AG04450 (cell line): ENCODE data around the gene LSG1. TPM values are rescaled to one million over a fixed set of nuclear protein-coding genes. Genes with fewer than 3 reads are reported as not detected.

Experiments
- CTCF ChIA-PET: fragments of 300-600, 350-600 bp; formaldehyde crosslinking; extraction: SDS; loops from one replicate; lab custom pipeline; 2022; ENCODE audit warnings: antibody characterized with exemption, inconsistent platforms; lab: Charles Lee
- POLR2A ChIA-PET: fragments of 350-600 bp; formaldehyde crosslinking; extraction: SDS; loops from one replicate; lab custom pipeline; 2021; ENCODE audit warnings: antibody characterized with exemption, inconsistent platforms; lab: Yijun Ruan, JAX
- DNase-seq: peaks from one replicate; pipeline ENCODE4 v3.0.0-alpha.2; 2011; ENCODE audit warnings: low read depth, low spot score
- H3K27ac ChIP-seq: one replicate; pipeline ENCODE4 v1.5.1; 2012; ENCODE audit warnings: low read depth, low read length, control low read depth
- H3K27me3 ChIP-seq: one replicate; pipeline ENCODE4 v1.6.0; 2012; ENCODE audit warnings: low read length; ENCODE audit not compliant: control insufficient read depth, insufficient read depth
- H3K4me3 ChIP-seq: 2 replicates; pipeline ENCODE4 v1.5.1; 2011; ENCODE audit warnings: mild to moderate bottlenecking, low read depth, low read length, control low read depth
- H3K9me3 ChIP-seq: 2 replicates; pipeline ENCODE4 v1.5.1; 2012; ENCODE audit warnings: low read length; ENCODE audit not compliant: control insufficient read depth, insufficient read depth
- polyA plus RNA-seq: library from polyadenylated mRNA; depleted of rRNA; stranded (reverse); fragments of >200 nt; gene quantifications from 2 replicates; pipeline ENCODE4 v1.2.3, GENCODE V29; 2011
- TF ChIP-seq, protein P1 (sequence below): IDR thresholded peaks from 2 replicates; pipeline ENCODE4 v1.5.1; 2011; ENCODE audit warnings: low read depth, low read length, control low read depth, inconsistent platforms

The LSG1 gene
- polyA plus RNA-seq, 1 experiment, result 34.0 TPM

- no peaks in the 10 kb centered on the region for H3K27me3 ChIP-seq
- no peak for DNase-seq
- ChIA-PET POLR2A (interaction anchor here (1.4 kb wide), 1 partner anchor 19 kb away, joined by 3 read pairs; no protein-coding TSS in a partner anchor), CTCF (interaction anchor here (0.9 to 1.0 kb wide), 2 partner anchors 19 to 21 kb away, joined by 3 read pairs; no protein-coding TSS in a partner anchor)
- no peak overlapping the region for H3K27ac ChIP-seq
- TF ChIP-seq, protein P1, sequence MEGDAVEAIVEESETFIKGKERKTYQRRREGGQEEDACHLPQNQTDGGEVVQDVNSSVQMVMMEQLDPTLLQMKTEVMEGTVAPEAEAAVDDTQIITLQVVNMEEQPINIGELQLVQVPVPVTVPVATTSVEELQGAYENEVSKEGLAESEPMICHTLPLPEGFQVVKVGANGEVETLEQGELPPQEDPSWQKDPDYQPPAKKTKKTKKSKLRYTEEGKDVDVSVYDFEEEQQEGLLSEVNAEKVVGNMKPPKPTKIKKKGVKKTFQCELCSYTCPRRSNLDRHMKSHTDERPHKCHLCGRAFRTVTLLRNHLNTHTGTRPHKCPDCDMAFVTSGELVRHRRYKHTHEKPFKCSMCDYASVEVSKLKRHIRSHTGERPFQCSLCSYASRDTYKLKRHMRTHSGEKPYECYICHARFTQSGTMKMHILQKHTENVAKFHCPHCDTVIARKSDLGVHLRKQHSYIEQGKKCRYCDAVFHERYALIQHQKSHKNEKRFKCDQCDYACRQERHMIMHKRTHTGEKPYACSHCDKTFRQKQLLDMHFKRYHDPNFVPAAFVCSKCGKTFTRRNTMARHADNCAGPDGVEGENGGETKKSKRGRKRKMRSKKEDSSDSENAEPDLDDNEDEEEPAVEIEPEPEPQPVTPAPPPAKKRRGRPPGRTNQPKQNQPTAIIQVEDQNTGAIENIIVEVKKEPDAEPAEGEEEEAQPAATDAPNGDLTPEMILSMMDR, result no peak
- H3K4me3 ChIP-seq, result no peak overlapping the region
- peaks cover 3% of the 10 kb centered on the region; the same call in 1 of the 2 replicates for H3K9me3 ChIP-seq
Observed at GRCh38 chr3:194615226-194615625, 56.8 kb downstream of the LSG1 start.

DNA sequence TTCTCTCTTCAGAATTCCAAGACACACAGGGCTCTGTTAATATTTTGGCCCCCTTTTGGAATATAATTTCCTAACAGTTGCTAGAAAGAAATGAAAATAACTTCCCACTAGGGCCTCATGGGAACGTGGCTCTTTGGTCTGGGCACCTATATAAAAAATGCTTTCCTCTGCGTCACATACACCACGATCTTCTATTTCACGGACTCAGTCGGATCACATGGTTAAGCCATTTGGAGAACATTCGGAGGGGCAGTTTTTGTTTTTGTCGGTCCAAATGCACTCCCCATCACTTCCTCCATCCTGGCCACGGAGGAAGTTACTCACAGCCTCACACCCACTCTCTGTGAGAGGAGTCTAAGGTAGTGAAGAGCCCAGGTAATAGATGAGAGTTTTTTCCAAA lies 59.8 kb downstream of the LSG1 start:
- Histone ChIP-seq H3K27ac (no peak overlapping the region), H3K27me3 (no peaks in the 10 kb centered on the region), H3K9me3 (no peaks in the 10 kb centered on the region; the same call in 1 of the 2 replicates), H3K4me3 (no peak overlapping the region)
- TF ChIP-seq, protein P1, result no peak
- no peak for DNase-seq
- CTCF ChIA-PET, result interaction anchor here (0.6 kb wide), 1 partner anchor 11 kb away, joined by 4 read pairs; no protein-coding TSS in a partner anchor
- POLR2A ChIA-PET, result no interaction called here

DNA sequence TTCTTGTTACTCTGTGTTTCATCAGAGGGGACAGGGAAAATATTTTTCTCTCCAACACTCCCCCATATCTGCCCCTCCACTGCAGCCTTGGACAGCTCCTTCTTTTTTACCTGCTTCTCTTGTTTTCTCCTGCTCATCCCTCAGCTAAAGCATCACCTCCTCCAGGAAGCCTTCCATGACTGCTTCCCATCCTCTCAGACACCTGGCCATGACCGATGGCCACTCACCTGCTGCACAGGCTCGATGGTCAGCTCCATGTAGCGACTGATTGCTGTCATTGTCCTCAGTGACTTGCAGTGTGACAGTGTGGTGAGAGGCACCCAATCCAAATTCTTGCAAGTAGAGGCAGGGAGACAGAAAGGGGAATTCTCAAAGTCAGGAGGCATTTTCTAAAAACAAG lies 61.3 kb downstream of the LSG1 start:
- Histone ChIP-seq H3K27ac (no peak overlapping the region), H3K4me3 (no peak overlapping the region), H3K9me3 (no peaks in the 10 kb centered on the region; the same call in 1 of the 2 replicates), H3K27me3 (no peaks in the 10 kb centered on the region)
- DNase-seq, result no peak
- CTCF ChIA-PET, result interaction anchor here (1.0 to 1.3 kb wide), 3 partner anchors 17 to 267 kb away, joined by 3 to 4 read pairs (median 3); partner anchors contain the start of gene TMEM44
- POLR2A ChIA-PET, result no interaction called here
- TF ChIP-seq, protein P1, result no peak

GRCh38 chr3:194609601-194610000 lies 62.4 kb downstream of the LSG1 start:
- H3K27me3 ChIP-seq, result no peaks in the 10 kb centered on the region
- ChIA-PET CTCF (interaction anchor here (0.6 to 1.3 kb wide), 4 partner anchors 16 to 266 kb away, joined by 3 to 4 read pairs (median 3); partner anchors contain the start of gene TMEM44), POLR2A (no interaction called here)
- TF ChIP-seq, protein P1, result no peak
- DNase-seq, result no peak
- H3K9me3 ChIP-seq, result no peaks in the 10 kb centered on the region; the same call in 1 of the 2 replicates
- no peak overlapping the region for H3K4me3 ChIP-seq
- no peak overlapping the region for H3K27ac ChIP-seq

GRCh38 chr3:194608981-194609380 lies 63.0 kb downstream of the LSG1 start:
- ChIA-PET POLR2A (no interaction called here), CTCF (interaction anchor here (0.6 to 1.1 kb wide), 2 partner anchors 48 to 266 kb away, joined by 3 to 4 read pairs; no protein-coding TSS in a partner anchor)
- Histone ChIP-seq H3K9me3 (no peaks in the 10 kb centered on the region; the same call in 1 of the 2 replicates), H3K27ac (no peak overlapping the region), H3K27me3 (no peaks in the 10 kb centered on the region), H3K4me3 (no peak overlapping the region)
- TF ChIP-seq, protein P1, result no peak
- no peak for DNase-seq
